SKM-1 treated with dmso at 0.1 percent for 144 hours (cell line): Measurements from ENCODE around the gene LZTR1.
"Not testable (repeated sequence)": the region's sequence is repeated elsewhere in the genome, so short reads cannot be mapped to it uniquely, and the experiment has no call there.

Experiments used
- DNase-seq: peaks from one replicate; lab custom pipeline; 2025; ENCODE audit not compliant: unreplicated experiment; lab: John Stamatoyannopoulos, UW

LZTR1 gene

DNA sequence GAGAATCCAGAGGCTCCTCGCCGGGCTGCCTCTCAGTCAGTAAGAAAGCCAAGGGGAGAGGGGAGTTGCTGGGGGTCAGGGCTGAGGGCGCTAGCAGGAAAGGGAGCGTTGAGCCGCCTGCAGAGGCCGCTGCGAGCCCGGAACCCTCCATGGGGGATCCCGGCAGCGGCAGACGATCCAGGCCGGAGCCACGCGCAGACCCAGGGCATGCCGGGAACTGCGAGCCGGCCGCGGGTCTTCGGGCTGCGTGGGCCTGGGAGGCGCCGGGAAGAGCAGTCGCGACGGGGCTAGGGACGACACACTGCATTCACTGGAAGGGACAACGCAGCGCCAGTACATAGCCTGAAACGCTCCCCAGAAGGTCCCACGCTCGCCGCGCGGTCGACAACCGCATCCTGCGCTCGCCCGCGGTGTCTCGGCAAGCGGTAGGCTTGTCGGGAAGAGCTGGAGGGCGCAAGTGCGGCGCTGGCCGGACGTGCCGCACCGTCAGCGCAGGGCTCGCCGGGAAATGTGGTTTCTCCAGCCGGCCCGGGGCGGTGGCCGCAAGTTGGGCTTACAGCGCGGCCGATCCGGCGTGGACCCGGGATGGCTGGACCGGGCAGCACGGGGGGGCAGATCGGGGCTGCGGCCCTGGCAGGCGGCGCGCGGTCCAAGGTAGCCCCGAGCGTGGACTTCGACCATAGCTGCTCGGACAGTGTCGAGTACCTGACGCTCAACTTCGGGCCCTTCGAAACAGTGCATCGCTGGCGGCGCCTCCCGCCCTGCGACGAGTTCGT, at the start of gene LZTR1:
Gene LZTR1, plus strand, starts transcription at position 511 of the 776 bp plus-strand sequence. Its CDS starts 75 bp downstream, at position 586.
- peak; percentile 83 for DNase-seq

DNA sequence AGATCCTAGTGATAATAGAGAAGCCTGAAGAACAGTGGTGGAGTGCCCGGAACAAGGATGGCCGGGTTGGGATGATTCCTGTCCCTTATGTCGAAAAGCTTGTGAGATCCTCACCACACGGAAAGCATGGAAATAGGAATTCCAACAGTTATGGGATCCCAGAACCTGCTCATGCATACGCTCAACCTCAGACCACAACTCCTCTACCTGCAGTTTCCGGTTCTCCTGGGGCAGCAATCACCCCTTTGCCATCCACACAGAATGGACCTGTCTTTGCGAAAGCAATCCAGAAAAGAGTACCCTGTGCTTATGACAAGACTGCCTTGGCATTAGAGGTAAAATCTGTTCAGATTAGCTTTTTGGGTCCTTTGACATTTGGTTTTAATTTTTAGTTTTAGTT, 48.2 kb upstream of the LZTR1 start:
- no peak for DNase-seq

DNA sequence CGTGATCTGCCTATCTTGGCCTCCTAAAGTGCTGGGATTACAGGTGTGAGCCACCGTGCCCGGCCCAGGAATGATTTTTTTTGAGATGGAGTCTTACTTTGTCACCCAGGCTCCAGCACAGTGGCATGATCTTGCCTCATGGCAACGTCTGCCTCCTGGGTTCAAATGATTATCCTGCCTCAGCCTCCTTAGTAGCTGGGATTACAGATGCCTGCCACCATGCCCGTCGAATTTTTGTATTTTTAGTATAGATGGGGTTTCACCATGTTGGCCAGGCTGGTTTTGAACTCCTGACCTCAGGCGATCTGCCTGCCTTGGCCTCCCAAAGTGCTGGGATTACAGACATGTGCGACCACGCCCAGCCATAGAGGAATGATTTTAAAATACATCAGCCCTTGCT, 47.0 kb upstream of the LZTR1 start:
- not testable (repeated sequence) for DNase-seq

DNA sequence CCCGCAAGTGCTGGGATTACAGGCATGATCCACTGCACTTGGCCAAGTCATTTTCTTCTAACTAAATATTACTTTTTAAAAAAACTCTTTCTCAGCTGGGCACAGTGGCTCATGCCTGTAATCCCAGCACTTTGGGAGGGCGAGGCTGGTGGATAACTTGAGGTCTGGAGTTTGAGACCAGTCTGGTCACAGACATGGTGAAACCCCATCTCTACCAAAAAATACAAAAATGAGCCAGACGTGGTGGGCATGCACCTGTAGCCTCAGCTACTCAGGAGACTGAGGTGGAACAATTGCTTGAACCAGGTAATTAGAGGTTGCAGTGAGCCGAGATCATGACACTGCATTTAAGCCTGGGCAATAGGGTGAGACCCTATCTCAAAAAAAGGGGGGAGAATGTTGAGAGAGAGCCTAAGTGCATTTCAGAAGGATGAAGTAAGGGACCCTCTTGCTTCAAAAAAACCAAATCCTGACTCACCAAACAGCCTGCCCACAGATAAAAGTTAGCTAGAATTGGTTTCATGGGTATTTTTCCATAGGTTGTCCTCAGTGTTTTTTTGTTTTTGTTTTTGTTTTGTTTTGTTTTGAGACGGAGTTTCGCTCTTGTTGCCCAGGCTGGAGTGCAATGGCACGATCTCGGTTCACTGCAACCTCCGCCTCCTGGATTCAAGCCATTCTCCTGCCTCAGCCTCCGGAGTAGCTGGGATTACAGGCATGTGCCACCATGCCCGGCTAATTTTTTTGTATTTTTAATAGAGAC, 46.1 kb upstream of the LZTR1 start:
- DNase-seq: not testable (repeated sequence)

DNA sequence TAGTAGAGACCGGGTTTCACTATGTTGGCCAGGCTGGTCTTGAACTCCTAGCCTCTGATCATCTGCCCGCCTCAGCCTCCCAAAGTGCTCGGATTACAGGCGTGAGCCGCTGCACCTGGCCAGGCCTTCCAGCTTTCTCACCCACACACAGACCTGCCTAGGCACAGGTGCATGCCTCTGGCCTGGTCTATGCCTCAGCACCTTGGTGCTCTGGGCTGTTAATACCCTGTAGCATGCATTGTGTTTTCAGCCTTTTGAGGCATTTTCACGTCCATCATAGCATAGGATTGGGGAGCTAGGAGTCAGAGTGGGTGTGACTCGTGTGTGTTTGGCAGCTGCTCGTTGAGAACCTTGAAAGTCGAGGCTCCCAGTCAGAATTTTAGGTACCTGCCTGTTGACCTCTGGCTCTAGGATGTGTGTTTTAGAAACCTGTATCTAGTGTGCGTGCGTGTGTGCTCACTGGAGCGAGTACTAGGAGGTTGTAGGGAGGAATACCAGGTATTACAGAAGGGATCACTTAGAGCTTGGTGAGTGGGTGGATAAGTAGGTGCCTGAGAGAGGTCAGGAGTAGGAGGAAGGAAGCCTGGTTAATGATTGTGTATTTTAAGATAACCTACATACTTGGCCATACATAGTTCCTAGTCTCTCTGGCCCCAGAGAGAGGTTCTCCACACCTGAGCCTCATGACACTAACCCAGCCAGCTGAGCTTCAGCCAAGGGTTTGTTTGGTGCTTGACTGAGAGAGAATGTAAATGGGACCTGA, 44.9 kb upstream of the LZTR1 start:
- DNase-seq: no peak

DNA sequence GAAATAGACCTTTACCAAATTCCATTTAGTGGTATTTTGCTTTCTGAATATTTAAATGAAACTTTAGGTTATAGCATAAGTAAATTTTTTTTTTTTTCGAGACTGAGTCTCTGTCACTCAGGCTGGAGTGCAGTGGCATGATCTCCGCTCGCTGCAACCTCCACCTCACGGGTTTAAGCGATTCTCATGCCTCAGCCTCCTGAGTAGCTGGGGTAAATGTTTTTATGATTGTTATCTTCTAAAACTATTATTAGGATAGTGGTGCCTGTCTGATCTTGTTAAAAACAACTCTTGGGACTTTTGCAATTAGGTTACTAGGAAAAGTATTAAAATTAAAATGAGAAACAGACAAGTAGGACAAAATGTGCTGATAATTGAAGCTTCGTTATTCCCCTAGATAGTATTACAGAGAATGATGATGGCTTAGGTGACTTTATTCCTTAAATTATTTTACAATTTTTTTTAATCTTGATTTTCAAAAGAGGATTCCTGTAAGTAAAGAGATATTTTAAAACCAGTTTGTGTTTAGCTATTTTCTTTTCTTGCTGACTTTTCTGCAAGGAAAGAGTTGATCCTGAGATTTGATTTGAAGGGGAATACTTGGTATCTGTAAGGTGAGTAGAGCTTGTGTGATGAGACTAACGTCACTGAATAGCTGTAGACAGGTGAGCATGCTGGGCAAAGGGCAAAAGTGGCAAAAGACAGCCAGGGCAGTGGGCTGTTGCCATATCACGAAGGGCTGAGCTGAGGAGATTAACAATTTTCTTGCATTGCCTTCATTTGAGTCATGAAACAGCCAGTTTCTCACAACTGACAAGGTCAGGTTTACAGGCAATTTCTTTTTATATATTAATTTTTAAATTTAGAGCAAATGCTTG, 44.1 kb upstream of the LZTR1 start:
- DNase-seq: no peak

DNA sequence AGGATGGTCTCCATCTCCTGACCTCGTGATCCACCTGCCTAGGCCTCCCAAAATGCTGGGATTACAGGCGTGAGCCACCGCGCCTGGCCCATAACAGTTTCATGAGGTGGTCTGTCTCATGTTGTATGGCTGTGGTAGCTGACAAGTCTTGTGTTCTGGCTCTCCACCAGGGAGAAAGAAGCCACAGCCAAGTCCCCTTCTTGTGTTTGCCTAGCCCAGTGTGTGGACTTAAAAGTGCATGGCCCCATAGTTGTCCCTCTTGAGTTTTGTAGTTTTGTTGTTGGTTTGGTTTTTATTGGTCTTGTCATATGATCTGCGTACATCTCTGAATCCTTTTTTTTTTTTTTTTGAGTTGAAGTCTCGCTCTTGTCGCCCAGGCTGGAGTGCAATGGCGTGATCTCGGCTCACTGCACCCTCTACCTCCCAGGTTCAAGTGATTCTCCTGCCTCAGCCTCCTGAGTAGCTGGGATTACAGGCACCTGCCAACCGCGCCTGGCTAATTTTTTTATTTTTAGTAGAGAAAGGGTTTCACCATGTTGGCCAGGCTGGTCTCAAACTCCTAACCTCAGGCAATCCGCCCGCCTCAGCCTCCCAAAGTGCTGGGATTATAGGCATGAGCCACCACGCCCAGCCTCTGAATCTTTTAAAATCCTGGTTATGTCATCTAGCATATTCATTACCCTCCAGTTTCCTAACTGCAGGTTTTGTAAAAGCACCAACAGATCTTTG, 42.5 kb upstream of the LZTR1 start:
- DNase-seq: not testable (repeated sequence)

DNA sequence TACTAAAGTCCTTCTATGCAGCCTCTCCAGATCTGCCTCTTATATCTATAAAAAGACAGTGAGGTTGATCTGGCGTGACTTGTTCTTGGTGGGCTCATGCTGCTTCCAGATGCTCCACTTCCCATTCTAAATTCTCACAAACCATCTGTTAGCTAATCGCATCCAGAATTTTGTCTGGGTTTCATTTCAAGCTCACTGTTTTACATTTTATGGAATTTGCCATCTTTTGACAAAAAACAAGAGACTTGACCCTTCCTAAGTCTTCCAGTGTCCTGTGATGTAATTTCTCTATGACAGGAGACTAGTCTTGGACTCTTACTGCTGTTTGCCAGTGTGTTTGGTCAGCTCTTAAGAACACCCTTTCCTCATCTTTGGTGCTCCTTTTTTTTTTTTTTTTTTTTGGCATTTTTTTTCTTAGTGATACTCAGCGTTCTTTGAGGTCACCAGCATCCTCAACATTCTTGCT, 41.9 kb upstream of the LZTR1 start:
- DNase-seq: no peak

DNA sequence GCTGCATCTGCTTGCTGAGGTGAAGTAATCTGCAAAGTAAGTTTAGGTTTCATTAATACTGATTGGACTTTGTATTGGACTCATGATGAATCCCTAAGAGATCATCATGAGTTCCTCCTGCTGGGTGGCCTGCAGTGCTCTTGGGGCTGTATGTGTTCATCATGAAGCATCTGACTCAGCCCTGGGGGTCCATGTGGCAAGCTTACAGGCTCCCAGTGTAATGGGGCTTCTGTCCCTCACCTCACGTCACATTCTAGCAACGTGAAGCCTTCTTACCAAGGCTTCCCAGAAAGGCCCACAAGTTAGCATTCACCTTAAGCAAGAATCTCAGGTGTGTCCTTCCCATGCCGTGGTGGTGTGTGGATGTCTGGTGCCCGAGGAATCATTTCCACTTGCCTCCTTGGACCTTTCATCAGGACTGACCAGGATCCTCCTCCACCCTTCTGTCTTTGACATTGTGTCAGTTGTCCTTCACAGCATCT, 41.2 kb upstream of the LZTR1 start:
- DNase-seq: no peak

DNA sequence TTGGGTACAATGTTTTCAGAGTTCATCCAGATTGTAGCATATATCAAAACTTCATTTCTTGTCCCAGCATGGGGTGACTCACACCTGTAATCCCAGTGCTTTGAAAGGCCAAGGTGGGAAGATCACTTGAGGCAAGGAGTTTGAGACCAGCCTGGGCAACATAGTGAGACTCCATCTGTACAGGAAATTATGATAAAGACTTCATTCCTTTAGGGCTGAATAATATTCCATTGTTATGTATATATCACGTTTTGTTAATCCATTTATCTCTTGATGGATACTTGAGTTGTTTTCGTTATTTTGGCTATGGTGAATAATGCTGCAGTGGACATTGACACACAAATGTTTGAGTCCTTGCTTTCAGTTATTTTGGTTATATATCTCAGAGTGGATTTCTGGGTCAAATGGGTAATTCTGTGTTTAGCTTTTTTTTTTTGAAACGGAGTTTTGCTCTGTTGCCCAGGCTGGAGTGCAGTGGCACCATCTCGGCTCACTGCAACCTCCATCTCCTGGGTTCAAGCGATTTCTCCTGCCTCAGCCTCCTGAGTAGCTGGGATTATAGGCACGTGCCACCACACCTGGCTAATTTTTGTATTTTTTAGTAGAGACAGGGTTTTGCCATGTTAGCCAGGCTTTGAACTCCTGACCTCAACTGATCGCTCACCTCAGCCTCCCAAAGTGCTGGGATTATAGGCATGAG, 39.7 kb upstream of the LZTR1 start:
- not testable (repeated sequence) for DNase-seq

DNA sequence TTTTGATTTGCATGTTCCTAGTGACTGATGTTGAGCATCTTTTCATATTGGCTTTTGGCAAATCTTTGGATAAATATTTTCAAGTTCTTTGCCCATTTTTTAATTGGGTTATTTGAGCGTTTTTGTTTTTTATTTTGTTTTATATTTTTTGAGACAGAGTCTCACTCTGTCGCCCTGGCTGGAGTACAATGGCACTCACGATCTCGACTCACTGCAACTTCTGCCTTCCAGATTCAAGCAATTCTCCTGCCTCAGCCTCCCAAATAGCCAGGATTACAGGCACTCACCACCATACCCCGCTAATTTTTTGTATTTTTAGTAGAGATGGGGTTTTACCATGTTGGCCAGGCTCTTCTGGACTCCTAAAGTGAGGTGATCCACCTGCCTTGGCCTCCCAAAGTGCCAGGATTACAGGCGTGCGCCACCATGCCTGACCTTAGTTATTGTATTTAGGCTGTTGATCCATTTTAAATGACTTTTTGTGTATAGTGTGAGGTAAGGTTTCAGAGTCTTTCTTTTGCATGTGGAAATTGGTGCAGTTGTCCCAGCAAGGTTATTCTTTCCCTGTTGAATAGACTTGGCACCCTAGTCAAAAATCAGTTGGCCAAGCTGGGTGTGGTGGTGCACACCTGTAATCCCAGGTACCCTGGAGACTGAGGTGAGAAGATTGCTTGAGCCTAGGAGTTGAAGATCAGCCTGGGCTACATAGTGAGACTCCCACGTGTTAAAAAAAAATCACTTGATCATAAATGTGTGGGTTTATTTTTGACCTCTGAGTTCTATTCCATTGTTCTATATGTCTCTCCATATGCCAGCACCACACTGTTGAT, 38.8 kb upstream of the LZTR1 start:
- DNase-seq: no peak

DNA sequence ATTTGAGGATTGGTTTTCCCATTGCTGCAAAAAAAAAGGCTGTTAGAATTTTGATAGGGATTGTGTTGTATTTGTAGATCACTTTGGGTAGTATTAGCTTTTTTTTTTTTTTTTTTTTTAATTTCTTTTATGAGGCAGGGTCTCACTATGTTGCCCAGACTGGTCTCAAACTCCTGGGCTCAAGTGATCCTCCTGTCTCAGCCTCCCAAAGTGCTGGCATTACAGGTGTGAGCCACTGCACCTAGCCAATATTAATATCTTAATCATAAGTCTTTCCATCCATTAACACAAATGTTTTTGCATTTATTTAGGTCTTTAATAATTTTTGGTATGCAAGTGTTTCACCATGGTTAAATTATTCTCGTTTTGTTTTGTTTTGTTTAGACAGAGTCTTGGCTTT, 38.1 kb upstream of the LZTR1 start:
- no peak for DNase-seq

DNA sequence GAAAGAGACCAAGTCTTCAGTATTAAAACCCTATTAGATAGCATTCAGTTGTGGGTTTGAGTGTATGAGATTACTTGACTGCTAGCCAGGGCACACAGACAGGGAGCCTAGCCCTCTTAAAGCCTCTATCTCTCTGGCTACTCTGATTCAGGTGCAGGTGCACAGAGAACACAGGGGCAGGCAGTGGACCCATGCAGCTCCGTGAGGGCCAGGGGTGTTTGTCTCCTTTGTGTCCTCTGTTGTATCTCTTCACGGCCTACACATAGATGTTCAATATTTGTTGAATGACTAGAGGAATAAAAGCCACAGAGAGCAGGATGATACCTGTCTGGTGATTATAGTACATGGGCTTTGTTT, 36.5 kb upstream of the LZTR1 start:
- no peak for DNase-seq

DNA sequence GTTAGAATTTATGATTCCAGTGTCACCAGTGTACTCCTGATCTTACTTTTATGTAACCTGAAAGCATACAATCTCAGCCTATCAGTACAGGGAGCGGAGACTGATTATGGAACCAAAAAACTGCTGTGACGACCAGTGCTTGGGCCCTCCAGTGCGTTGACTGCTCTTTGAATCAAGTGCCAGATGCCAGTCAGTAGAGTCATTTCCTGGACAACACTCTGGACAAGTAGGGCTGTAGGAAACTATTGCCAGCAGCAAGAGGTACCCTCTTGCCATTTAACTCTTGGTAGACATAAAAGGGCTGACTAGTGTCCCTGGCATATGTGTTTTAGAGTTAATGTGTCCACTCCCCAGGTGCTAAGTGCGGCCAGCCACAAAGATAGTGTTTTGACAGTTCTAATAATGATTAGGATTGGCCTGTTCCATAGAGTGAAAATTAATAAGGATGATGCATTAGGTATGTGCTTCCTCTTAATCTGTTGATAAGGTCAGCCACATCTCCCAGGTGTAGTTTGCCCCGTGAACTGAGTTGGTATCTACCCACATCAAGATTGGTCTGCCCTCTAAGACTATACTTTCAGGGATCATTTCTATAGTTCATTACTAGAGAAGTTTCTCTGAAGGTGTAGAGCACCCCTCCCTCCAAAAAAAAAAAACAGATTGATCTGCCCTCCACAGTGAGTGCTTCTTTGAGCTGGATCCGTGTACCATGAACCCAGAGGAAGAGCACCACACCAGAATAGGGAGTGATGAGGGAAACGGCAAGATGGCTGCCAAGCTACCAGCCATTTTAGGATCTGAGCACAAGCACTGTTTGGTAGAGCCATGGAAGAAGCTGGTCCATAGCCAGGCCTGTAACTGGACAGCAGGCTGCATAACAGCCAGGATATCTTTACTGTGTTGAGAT, 35.8 kb upstream of the LZTR1 start:
- no peak for DNase-seq

DNA sequence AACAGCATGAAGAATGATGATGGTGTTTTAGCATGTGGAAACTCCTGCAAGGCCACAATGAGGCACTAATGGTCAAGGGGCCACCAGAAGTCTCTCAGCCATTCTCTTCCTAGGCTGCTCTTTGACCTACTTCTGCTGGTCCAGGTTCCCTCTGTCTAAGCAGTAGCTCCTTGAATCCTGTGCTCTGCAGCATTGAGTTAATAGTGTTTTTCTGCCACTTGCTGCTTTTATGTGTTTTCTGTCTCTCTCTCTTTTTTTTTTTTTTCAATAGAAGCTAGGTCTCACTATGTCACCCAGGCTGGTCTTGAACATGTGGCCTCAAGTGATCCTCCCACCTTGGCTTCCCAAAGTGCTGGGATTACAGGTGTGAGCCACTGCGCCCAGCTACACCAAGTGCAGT, 35.1 kb upstream of the LZTR1 start:
- no peak for DNase-seq

DNA sequence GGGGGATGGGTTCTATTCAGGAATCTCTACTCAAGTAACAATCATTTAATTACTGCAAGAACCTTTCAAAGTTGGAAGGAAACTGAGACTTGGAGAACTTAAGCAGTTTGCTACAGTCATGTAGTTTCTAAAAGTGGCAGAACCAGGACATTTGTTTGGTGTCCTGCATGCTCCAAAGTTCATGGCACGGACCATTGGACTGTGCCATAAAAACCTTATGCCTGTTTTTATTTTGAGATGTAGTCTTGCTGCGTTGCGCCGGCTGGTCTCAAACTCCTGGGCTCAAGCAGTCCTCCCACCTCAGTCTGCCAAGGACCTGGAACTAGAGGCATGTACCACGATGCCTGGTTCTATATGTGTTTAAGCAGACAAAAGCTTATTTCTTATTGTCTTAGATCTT, 33.6 kb upstream of the LZTR1 start:
- no peak for DNase-seq

DNA sequence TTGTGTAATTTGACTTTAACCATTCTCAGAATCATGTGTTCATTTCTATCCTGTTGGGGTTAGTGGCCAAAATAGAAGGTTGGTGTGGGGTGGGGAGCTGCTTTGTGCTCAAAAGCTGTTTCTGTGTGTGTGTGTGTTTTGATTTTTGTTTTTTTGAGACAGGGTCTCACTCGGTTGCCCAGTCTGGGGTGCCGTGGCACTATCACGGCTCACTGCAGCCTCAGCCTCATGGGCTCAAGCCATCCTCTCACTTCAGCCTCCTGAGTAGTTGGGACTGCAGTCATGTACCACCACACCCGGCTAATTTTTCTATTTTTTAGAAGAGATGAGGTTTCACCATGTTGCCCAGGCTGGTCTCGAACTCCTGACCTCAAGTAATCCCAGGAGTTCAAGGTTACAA, 33.1 kb upstream of the LZTR1 start:
- DNase-seq: no peak
